Measurements from ENCODE around the gene TRAPPC1.

DNA sequence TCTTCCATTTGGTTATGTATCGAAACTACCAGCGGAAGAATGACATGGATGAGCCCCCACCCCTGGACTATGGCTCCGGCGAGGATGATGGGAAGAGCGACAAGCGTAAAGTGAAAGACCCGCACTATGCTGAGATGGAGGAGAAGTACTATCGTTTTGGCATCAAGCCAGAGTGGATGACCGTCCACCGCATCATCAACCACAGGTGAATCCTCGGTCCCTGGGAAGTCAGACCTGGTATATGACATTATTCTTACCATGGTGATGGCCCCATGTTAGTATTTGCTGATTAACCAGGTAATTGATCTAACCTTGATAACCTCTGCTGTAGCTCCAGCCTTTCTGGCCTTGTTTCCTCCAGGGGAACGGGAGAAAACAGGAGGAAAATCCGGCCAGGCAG lies 34.7 kb downstream of the TRAPPC1 start:
- TF ChIP-seq, protein P1, sequence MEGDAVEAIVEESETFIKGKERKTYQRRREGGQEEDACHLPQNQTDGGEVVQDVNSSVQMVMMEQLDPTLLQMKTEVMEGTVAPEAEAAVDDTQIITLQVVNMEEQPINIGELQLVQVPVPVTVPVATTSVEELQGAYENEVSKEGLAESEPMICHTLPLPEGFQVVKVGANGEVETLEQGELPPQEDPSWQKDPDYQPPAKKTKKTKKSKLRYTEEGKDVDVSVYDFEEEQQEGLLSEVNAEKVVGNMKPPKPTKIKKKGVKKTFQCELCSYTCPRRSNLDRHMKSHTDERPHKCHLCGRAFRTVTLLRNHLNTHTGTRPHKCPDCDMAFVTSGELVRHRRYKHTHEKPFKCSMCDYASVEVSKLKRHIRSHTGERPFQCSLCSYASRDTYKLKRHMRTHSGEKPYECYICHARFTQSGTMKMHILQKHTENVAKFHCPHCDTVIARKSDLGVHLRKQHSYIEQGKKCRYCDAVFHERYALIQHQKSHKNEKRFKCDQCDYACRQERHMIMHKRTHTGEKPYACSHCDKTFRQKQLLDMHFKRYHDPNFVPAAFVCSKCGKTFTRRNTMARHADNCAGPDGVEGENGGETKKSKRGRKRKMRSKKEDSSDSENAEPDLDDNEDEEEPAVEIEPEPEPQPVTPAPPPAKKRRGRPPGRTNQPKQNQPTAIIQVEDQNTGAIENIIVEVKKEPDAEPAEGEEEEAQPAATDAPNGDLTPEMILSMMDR (IDR thresholded peaks at IDR 0.05; ENCODE audit: low read depth, low read length), result no peak
- TF ChIP-seq POLR2A (IDR thresholded peaks at IDR 0.05; ENCODE audit: extremely low read depth, insufficient read length) (no peak), MYC (IDR thresholded peaks at IDR 0.05; ENCODE audit: low read depth, low read length) (no peak)
- TF ChIP-seq, protein P2, sequence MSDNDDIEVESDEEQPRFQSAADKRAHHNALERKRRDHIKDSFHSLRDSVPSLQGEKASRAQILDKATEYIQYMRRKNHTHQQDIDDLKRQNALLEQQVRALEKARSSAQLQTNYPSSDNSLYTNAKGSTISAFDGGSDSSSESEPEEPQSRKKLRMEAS (IDR thresholded peaks at IDR 0.05; ENCODE audit: low read depth, low read length), result no peak
